ENCODE data around the gene USP35.
A peak's percentile ranks its signal among the peaks of the same experiment; 100 is the strongest.

The USP35 gene

GRCh38 chr11:78196661-78197091 is 8.0 kb downstream of the USP35 start:
- DNase-seq, result no peak

DNA sequence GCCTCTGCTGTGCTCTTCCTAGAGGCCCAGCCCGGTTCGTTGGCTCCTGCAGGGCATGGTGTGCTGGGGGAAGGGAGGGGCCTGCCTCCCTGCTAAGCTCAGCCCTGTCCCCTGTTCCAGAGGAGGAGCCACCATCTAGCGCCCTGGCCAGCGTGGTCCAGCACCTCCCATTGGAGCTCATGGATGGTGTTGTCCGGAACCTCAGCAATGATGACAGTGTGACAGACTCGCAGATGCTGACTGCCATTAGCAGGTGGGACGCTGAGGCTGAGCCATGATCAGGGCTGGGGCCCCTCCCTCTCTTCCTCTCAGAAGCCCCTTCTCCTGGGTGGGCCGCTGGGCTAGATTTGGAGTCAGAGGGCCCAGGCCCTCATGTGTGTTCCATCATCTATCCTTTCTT is 9.1 kb downstream of the USP35 start:
- no peak for DNase-seq

DNA sequence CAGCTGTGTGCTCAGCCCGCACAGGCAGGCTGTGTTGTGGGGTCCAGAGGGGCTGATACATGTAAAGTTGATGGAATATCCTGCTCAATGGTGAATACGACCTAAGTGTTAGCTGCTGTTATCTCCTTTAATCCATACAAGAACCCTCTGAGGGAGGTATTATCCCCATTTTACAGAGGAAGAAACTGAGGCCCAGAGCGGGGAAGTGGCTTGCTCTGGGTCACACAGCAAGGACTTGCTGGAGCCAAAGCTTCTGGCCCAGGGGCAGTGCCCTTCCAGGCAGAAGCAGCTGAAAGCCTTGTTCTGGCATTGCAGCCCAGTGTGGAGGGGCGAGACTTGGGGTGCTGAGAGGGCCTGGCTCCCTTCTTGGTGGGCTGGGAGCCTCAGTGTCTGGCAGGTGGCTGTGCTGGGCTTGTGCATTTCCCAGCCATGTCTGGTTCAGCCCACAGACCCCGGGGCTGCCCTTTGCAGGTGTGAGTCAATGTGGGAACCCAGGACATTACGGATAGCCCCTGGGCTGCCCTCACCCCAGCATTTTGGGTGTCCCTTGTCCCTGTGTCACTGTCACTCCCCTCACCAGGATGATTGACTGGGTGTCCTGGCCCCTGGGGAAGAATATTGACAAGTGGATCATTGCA is 10.4 kb downstream of the USP35 start:
- DNase-seq, result no peak

DNA sequence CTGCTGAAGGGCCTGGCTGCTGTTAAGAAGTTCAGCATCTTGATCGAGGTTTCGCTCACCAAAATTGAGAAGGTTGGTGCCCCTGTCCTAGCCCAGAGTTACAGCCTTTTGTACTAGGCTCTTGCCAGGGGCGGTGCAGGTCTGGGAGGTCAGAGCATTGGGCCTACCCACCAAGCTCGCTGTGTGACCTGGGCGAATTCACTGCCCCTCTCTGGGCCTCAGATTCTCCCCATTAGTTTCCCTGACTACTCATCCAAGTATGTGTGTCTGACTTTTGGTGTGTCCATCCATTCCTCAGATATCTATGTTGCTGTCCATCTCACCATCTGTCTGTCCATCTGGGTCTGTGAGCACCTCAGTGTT is 10.9 kb downstream of the USP35 start:
- no peak for DNase-seq

GRCh38 chr11:78200061-78200460 is 11.3 kb downstream of the USP35 start:
- no peak for DNase-seq

DNA sequence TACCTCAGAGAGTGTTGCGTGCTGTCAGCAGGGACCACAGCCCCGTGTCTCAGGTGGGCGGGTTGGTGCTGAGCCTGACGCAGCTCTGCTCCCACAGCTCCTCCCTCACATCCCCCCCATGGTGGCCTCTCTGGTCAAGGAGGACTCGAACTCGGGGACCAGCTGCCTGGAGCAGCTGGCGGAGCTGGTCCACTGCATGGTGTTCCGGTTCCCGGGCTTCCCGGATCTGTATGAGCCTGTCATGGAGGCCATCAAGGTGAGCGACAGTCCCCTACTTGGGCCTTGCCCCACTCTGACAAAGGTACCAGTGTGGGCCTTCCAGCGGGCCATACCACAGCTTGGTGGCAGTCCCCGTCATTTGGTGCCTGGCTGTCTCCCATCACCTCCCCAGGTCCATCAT is 11.8 kb downstream of the USP35 start:
- DNase-seq, result no peak

- DNase-seq, result no peak
Observed at GRCh38 chr11:78201096-78201818, 12.5 kb downstream of the USP35 start.

- DNase-seq, result peak; percentile 40
Observed at GRCh38 chr11:78202733-78203167, 14.0 kb downstream of the USP35 start.

GRCh38 chr11:78203184-78203583 is 14.5 kb downstream of the USP35 start:
- DNase-seq, result no peak

- no peak for DNase-seq
Observed at GRCh38 chr11:78205256-78205655, 16.5 kb downstream of the USP35 start.

- no peak for DNase-seq
Observed at GRCh38 chr11:78205691-78206090, 17.0 kb downstream of the USP35 start.

DNA sequence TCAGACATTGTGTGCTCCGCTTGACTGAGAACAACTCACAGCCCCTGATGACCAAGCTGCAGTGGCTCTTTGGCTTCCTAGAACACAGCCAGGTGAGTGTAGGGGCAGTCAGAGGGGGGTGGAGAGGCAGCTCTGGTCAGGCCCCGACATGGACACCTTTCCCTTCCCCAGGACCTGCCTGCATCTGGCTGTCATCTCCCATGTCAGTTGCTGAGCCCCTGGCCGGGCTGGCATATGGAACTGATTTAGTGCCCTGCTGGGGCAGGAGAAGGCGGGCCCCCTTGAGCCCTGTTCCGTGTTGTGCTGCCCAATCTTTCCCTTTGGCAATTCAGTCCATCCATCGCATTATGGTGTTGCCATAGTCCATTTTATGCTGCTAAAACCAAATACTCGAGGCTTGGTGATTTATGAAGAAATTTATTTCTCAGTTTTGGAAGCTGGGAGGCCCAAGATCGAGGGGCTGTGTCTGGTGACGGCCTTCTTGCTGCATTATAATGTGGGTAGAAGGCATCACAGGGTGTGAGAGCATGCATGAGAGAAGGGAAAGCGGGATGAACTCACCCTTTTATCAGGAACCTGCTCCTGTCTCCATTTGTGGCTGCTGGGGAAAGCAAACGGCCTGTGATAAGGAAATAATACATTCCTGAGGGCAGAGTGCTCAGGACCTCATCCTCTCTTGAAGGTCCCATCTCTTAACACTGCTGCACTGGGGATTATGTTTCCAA is 19.0 kb downstream of the USP35 start:
- no peak for DNase-seq

DNA sequence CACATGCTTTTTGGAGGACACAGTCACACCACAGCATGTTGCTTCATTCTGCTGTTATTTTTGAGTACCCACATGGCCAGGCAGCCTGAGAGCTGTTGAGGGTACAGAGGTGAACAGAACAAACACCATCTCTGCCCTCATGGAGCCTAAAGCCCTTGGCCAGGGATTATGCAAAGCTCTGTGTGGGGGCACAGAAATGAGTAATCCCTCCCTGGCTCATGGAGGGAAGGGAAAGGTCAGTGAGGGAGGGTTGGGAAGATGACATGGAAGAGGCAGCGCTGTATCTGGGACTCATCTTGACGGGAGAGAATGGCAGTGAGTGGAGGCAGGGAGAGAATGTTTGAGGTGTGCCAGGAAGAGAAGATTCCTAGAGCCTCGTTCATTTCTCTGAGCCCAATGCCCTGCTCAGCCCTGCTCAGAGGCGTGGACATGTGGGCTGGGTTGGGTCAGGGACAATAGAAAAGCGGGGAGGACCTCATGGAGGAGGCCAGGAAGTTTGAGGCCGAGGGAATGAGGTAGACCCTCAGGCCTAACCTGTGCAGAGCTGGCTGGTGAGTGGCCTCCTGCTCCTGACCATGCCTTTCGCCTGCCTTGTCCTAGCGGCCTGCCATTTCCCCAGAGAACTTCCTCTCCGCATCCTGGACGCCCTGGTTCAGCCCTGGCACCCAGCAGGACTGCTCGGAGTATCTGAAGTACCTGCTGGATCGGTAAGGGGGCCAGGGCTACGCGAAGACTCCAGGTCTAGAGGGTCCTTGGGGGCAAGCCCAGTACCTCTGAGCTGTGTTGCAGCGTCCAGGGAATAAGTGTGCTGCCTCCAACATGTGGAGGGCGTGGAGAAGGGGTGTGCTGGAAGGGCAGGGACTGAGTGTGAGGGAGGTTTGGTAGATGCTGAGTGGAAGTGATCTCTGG is 19.8 kb downstream of the USP35 start:
- no peak for DNase-seq

GRCh38 chr11:78209478-78209877 is 20.8 kb downstream of the USP35 start:
- DNase-seq, result no peak

DNA sequence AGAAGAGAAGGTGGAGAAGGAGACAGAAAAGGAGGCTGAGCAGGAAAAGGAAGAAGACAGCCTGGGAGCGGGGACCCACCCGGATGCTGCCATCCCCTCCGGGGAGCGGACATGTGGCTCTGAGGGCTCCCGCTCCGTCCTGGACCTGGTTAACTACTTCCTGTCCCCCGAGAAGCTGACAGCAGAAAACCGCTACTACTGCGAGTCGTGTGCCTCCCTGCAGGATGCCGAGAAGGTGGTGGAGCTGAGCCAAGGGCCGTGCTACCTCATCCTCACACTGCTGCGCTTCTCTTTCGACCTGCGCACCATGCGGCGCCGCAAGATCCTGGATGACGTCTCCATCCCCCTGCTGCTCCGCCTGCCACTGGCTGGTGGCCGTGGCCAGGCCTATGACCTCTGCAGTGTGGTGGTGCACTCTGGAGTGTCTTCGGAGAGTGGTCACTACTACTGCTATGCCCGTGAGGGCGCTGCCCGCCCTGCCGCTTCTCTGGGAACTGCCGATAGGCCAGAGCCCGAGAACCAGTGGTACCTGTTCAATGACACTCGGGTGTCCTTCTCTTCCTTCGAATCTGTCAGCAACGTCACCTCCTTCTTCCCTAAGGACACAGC is 21.4 kb downstream of the USP35 start:
- DNase-seq, result no peak

- no peak for DNase-seq
Observed at GRCh38 chr11:78211565-78211964, 22.8 kb downstream of the USP35 start.

- DNase-seq, result no peak
Observed at GRCh38 chr11:78212586-78213371, 24.1 kb downstream of the USP35 start.

- DNase-seq, result no peak
Observed at GRCh38 chr11:78213526-78214330, 25.0 kb downstream of the USP35 start.

- no peak for DNase-seq
Observed at GRCh38 chr11:78214331-78215194, 25.8 kb downstream of the USP35 start.

DNA sequence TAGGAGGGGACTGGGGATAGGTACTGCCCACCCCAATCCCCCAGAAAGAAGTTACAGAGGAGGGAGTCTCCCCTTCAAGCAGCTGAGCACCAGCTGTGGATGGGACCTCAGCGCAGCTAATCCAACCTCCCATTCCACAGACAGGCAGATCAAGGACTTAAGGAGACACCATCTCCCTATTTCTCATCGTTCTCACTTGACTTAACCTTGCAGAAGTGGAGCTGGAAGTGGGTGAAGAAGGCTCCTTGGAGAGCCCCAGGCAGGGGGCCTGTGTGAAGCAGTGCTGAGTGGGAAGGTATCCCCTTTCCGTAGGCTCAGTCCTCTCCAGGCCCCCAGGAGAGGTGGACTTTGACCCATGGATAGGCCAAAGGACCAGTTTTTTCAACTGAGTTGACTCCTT is 27.3 kb downstream of the USP35 start:
- DNase-seq, result no peak

All from stimulated activated CD8-positive, alpha-beta memory T cell treated with anti-CD3 and anti-CD28 coated beads, Interleukin-4, amount 100 ng/mL, for 48 hours (primary cell).